B cell (primary cell): ENCODE data around the gene PSMB10.

ENCODE experiments used
- EZH2 ChIP-seq: IDR thresholded peaks from 2 replicates; pipeline ENCODE4 v1.6.1; 2012; ENCODE audit warnings: borderline replicate concordance, low read depth, mild to moderate bottlenecking, moderate library complexity, low read length; ENCODE audit not compliant: insufficient read depth, poor library complexity, severe bottlenecking
- TF ChIP-seq, protein P1 (sequence below): fragments of 200-600 bp; IDR thresholded peaks from one replicate; pipeline ENCODE4 v1.8.0; 2022; ENCODE audit warnings: antibody characterized with exemption, mild to moderate bottlenecking

DNA sequence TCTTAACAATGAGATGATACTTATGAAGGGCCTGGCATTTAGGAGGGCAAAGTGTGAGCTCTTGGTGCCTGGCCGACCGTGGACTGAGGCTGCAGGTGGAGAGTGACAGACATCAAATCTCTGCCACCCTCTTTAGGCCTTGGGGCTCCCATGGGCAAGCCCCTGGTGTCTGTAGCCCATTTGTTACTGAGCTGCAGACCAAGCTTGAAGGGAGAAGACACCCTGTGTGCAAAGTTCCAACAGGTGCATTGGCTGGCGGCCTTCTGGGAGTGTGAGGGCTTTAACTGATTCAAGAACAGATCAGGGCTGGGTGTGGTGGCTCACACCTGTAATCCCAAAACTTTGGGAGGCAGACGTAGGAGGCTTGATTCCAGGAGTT, 4.2 kb downstream of the PSMB10 start:
- TF ChIP-seq, protein P1, sequence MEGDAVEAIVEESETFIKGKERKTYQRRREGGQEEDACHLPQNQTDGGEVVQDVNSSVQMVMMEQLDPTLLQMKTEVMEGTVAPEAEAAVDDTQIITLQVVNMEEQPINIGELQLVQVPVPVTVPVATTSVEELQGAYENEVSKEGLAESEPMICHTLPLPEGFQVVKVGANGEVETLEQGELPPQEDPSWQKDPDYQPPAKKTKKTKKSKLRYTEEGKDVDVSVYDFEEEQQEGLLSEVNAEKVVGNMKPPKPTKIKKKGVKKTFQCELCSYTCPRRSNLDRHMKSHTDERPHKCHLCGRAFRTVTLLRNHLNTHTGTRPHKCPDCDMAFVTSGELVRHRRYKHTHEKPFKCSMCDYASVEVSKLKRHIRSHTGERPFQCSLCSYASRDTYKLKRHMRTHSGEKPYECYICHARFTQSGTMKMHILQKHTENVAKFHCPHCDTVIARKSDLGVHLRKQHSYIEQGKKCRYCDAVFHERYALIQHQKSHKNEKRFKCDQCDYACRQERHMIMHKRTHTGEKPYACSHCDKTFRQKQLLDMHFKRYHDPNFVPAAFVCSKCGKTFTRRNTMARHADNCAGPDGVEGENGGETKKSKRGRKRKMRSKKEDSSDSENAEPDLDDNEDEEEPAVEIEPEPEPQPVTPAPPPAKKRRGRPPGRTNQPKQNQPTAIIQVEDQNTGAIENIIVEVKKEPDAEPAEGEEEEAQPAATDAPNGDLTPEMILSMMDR: no peak
- no peak for TF ChIP-seq EZH2
